Measurements from ENCODE around the gene DBH. TPM values are rescaled to one million over a fixed set of nuclear protein-coding genes. Genes with fewer than 3 reads are reported as not detected.

Gene DBH
- total and polyA plus RNA-seq, 7 donors: 0.01 TPM; not detected in 6

GRCh38 chr9:133632806-133633680, 3.1 kb upstream of the DBH start:
- TF ChIP-seq POLR2AphosphoS5 (IDR thresholded peaks at IDR 0.05) (no peak), POLR2A (IDR thresholded peaks at IDR 0.05) (no peak), EP300 (IDR thresholded peaks at IDR 0.05) (no peak)
- TF ChIP-seq, protein P1, sequence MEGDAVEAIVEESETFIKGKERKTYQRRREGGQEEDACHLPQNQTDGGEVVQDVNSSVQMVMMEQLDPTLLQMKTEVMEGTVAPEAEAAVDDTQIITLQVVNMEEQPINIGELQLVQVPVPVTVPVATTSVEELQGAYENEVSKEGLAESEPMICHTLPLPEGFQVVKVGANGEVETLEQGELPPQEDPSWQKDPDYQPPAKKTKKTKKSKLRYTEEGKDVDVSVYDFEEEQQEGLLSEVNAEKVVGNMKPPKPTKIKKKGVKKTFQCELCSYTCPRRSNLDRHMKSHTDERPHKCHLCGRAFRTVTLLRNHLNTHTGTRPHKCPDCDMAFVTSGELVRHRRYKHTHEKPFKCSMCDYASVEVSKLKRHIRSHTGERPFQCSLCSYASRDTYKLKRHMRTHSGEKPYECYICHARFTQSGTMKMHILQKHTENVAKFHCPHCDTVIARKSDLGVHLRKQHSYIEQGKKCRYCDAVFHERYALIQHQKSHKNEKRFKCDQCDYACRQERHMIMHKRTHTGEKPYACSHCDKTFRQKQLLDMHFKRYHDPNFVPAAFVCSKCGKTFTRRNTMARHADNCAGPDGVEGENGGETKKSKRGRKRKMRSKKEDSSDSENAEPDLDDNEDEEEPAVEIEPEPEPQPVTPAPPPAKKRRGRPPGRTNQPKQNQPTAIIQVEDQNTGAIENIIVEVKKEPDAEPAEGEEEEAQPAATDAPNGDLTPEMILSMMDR (IDR thresholded peaks at IDR 0.05): no peak
- H3K36me3 ChIP-seq: no peaks in the 10 kb centered on the region
- 67 to 69% methylated on average over 27 of the region's 27 CpGs for WGBS, 2 donors
- peaks cover 0 to 17% (median 0%) of the 10 kb centered on the region in 3 donors for H3K27me3 ChIP-seq
- no peak overlapping the region for H3K27ac ChIP-seq
- DNase-seq: no peak
- no peaks in the 10 kb centered on the region for H3K4me1 ChIP-seq
- intact Hi-C loops (cut with DNase I): no loop called here
- no peak overlapping the region for H3K4me3 ChIP-seq
- H3K9me3 ChIP-seq: no peaks in the 10 kb centered on the region

GRCh38 chr9:133633681-133634080, 2.5 kb upstream of the DBH start:
- DNase-seq: no peak
- H3K27ac ChIP-seq: no peak overlapping the region
- intact Hi-C loops (cut with DNase I): no loop called here
- 54 to 60% methylated on average over 8 of the region's 8 CpGs for WGBS, 2 donors
- no peaks in the 10 kb centered on the region for H3K36me3 ChIP-seq
- no peaks in the 10 kb centered on the region for H3K4me1 ChIP-seq
- TF ChIP-seq POLR2AphosphoS5 (IDR thresholded peaks at IDR 0.05): no peak
- TF ChIP-seq POLR2A (IDR thresholded peaks at IDR 0.05): no peak
- TF ChIP-seq, protein P1 (IDR thresholded peaks at IDR 0.05): no peak
- peaks cover 0 to 17% (median 0%) of the 10 kb centered on the region in 3 donors for H3K27me3 ChIP-seq
- no peak overlapping the region for H3K4me3 ChIP-seq
- no peaks in the 10 kb centered on the region for H3K9me3 ChIP-seq

- Histone ChIP-seq H3K4me3 (no peak overlapping the region), H3K9me3 (no peaks in the 10 kb centered on the region), H3K36me3 (no peaks in the 10 kb centered on the region), H3K27me3 (peaks cover 0 to 14% (median 0%) of the 10 kb centered on the region in 3 donors), H3K27ac (no peak overlapping the region), H3K4me1 (no peaks in the 10 kb centered on the region)
- intact Hi-C loops (cut with DNase I): no loop called here
- no peak for DNase-seq
- TF ChIP-seq EP300 (IDR thresholded peaks at IDR 0.05): no peak
- TF ChIP-seq POLR2AphosphoS5 (IDR thresholded peaks at IDR 0.05): no peak
- 36 to 41% methylated on average over 24 of the region's 24 CpGs for WGBS, 2 donors
These were observed 2.0 kb upstream of the DBH start for GRCh38 chr9:133634081-133634691.

- Histone ChIP-seq H3K4me1 (no peaks in the 10 kb centered on the region), H3K27ac (no peak overlapping the region), H3K27me3 (peaks cover 0 to 14% (median 0%) of the 10 kb centered on the region in 3 donors), H3K36me3 (no peaks in the 10 kb centered on the region), H3K9me3 (no peaks in the 10 kb centered on the region), H3K4me3 (no peak overlapping the region)
- WGBS, 2 donors: 58 to 64% methylated on average over 6 of the region's 6 CpGs
- intact Hi-C loops (cut with DNase I): no loop called here
- DNase-seq: no peak
- TF ChIP-seq POLR2A (IDR thresholded peaks at IDR 0.05) (no peak), EP300 (IDR thresholded peaks at IDR 0.05) (no peak), POLR2AphosphoS5 (IDR thresholded peaks at IDR 0.05) (no peak)
- TF ChIP-seq, protein P1 (IDR thresholded peaks at IDR 0.05): no peak
These were observed 1.1 kb upstream of the DBH start for GRCh38 chr9:133635098-133635497.

DNA sequence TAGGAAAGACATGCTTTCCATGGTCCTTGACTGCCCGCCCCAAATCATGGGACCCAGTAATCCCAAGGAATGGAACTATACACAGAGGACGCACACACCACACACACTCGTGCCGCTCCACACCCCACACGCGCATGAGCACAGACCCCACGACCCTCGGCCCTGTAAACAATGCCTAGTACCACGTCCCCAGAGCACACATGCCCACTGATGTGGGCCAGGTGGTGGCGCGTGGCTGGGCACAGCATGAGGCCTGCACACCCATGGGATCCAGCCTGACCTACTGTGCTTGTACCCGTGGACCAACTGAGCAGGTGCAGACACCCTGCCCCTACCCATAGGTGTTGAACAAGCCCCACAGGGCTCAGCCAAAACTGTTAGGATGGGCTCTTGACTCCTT, 739 bp downstream of the DBH start:
- intact Hi-C loops (cut with DNase I): no loop called here

More for the DNA sequence above, 739 bp downstream of the DBH start:
- Histone ChIP-seq H3K9me3 (no peaks in the 10 kb centered on the region), H3K4me3 (no peak overlapping the region), H3K36me3 (no peaks in the 10 kb centered on the region), H3K27ac (no peak overlapping the region), H3K27me3 (peaks cover 0 to 19% (median 0%) of the 10 kb centered on the region in 3 donors), H3K4me1 (no peaks in the 10 kb centered on the region)
- TF ChIP-seq EP300 (IDR thresholded peaks at IDR 0.05): no peak
- no peak for TF ChIP-seq POLR2A (IDR thresholded peaks at IDR 0.05)
- TF ChIP-seq, protein P1 (IDR thresholded peaks at IDR 0.05): no peak
- TF ChIP-seq POLR2AphosphoS5 (IDR thresholded peaks at IDR 0.05): no peak
- no peak for DNase-seq
- WGBS, 2 donors: 79 to 88% methylated on average over 12 of the region's 12 CpGs

Data from sigmoid colon (tissue), 7 donors.